Right lobe of liver (tissue), 6 donors: Measurements from ENCODE around the gene CDH2. TPM values are rescaled to one million over a fixed set of nuclear protein-coding genes. Genes with fewer than 3 reads are reported as not detected.

Experiments
- ATAC-seq, 4 donors: fragments of 200-7000 bp; cut with Tn5 transposase; one replicate each; pipeline ENCODE4 v1.9.1; 2020; ENCODE audit warnings: mild to moderate bottlenecking in 4 of 4, moderate library complexity in 4 of 4
- DNase-seq, 3 donors: peaks; one replicate each; pipeline ENCODE4 v3.0.0-alpha.2; 2020
- H3K27ac ChIP-seq, 3 donors: fragments of 200-600 bp; one replicate each; pipeline ENCODE4 v1.8.0; 2022
- H3K27me3 ChIP-seq, 2 donors: fragments of 200-600 bp; one replicate each; pipeline ENCODE4 v1.8.0; 2022
- H3K36me3 ChIP-seq, 4 donors: fragments of 200-600 bp; sonication (generic) in 1 of 4; one replicate each; pipeline versions ENCODE4 v1.5.1 to v1.8.0; 2017 to 2022; ENCODE audit warnings: control low read depth in 1 of 4
- H3K4me1 ChIP-seq, 4 donors: fragments of 200-600 bp; sonication (generic) in 1 of 4; one replicate each; pipeline versions ENCODE4 v1.5.1 to v1.8.0; 2017 to 2022; ENCODE audit warnings: control low read depth in 1 of 4
- H3K4me3 ChIP-seq, 3 donors: fragments of 200-600 bp; one replicate each; pipeline ENCODE4 v1.8.0; 2022
- H3K9me3 ChIP-seq, 4 donors: fragments of 200-600 bp; sonication (generic) in 1 of 4; one replicate each; pipeline versions ENCODE4 v1.5.1 to v1.8.0; 2017 to 2022; ENCODE audit warnings: control low read depth in 1 of 4
- CTCF ChIP-seq, 4 donors: fragments of 200-600 bp in 3 of 4; fragments of 450-650 bp in 1 of 4; IDR thresholded peaks; one replicate each; pipeline versions ENCODE4 v1.5.1 to v1.8.0; 2016 to 2022; ENCODE audit warnings: antibody characterized with exemption in 4 of 4, mild to moderate bottlenecking in 2 of 4
- POLR2A ChIP-seq: fragments of 450-650 bp; IDR thresholded peaks from one replicate; pipeline ENCODE4 v1.6.1; 2017; ENCODE audit warnings: antibody characterized with exemption, mild to moderate bottlenecking
- WGBS: methylation state at CpG from one replicate; pipeline ENCODE4 v1.1.6; 2018; ENCODE audit warnings: low coverage, low lambda C conversion rate; ENCODE audit not compliant: insufficient coverage; ENCODE audit errors: missing lambda C conversion rate; 5-methylcytosine and 5-hydroxymethylcytosine counted together
- intact Hi-C, 2 donors: fragments of 100-400 bp; cut with DNase I; formaldehyde crosslinking; loops; one replicate each; pipeline versions ENCODE4 v1.11.2 to v1.14.1; 2022
- total RNA-seq, 6 experiments: library from RNA; depleted of rRNA in 2 of 6; stranded (reverse); fragments of >200 nt in 2 of 6; fragmentation: NEBNext Ultra II Directional in 3 of 6; extraction: Animal tissue kit (Norgen Biotek cat#: 25700) in 3 of 6; gene quantifications; one replicate each; pipeline versions ENCODE4 v1.1.0 to v1.2.4, GENCODE V29; 2016 to 2023
- donor health status: DM: no; HTN: yes; CAD: no.
- donor health status: DM: no; HTN: no; CAD: no.
- donor health status: DM: no; HTN: no; CAD: no.
- donor health status: DM: no; HTN: yes; CAD: no.
- donor health status: DM: no; HTN: yes; CAD: no.

CDH2 gene
- total RNA-seq, 6 experiments from 2014 or later = 32.3 to 46.8 (median 35.8) TPM

- no peak for DNase-seq
- H3K36me3 ChIP-seq = no peaks in the 10 kb centered on the region
- TF ChIP-seq CTCF (IDR thresholded peaks at IDR 0.05) (no peak), POLR2A (no peak)
- H3K9me3 ChIP-seq = no peaks in the 10 kb centered on the region
- H3K4me3 ChIP-seq = no peak overlapping the region
- no peaks in the 10 kb centered on the region for H3K27me3 ChIP-seq
- intact Hi-C loops = no loop called here
- peak overlapping the region in 1 of 3 donors; percentile 1 for H3K27ac ChIP-seq
- H3K4me1 ChIP-seq = peaks cover 0 to 9% (median 4%) of the 10 kb centered on the region in 4 donors
- peak in 1 of 4 donors; percentile 15 for ATAC-seq
- WGBS = 48% methylated on average over 3 of the region's 3 CpGs
Measured at GRCh38 chr18:28152754-28153153, 24.2 kb downstream of the CDH2 start.

- Histone ChIP-seq H3K27me3 (no peaks in the 10 kb centered on the region), H3K36me3 (no peaks in the 10 kb centered on the region), H3K4me1 (peaks cover 0 to 7% (median 3%) of the 10 kb centered on the region in 4 donors), H3K4me3 (no peak overlapping the region), H3K27ac (peak overlapping the region in 1 of 3 donors; percentile 1), H3K9me3 (no peaks in the 10 kb centered on the region)
- intact Hi-C loops = no loop called here
- WGBS = 78% methylated on average over 4 of the region's 4 CpGs
- DNase-seq = no peak
- TF ChIP-seq POLR2A (no peak), CTCF (IDR thresholded peaks at IDR 0.05) (no peak)
- ATAC-seq = peak in 2 of 4 donors; percentile 20 to 33
Measured at GRCh38 chr18:28152354-28152753, 24.6 kb downstream of the CDH2 start.

GRCh38 chr18:28151434-28151833, 25.5 kb downstream of the CDH2 start:
- no peak for TF ChIP-seq POLR2A
- no peak for TF ChIP-seq CTCF (IDR thresholded peaks at IDR 0.05)
- intact Hi-C loops = no loop called here

GRCh38 chr18:28150925-28151324, 26.0 kb downstream of the CDH2 start:
- Histone ChIP-seq H3K4me1 (peaks cover 0 to 1% (median 0%) of the 10 kb centered on the region in 4 donors), H3K9me3 (no peaks in the 10 kb centered on the region), H3K27me3 (no peaks in the 10 kb centered on the region), H3K4me3 (no peak overlapping the region), H3K27ac (no peak overlapping the region), H3K36me3 (no peaks in the 10 kb centered on the region)
- 78% methylated on average over 1 of the region's 1 CpG for WGBS
- intact Hi-C loops = no loop called here
- ATAC-seq = no peak
- no peak for DNase-seq
- no peak for TF ChIP-seq CTCF (IDR thresholded peaks at IDR 0.05)
- no peak for TF ChIP-seq POLR2A

More at GRCh38 chr18:28151434-28151833, 25.5 kb downstream of the CDH2 start:
- Histone ChIP-seq H3K36me3 (no peaks in the 10 kb centered on the region), H3K27me3 (no peaks in the 10 kb centered on the region), H3K27ac (no peak overlapping the region), H3K4me1 (no peaks in the 10 kb centered on the region), H3K9me3 (no peaks in the 10 kb centered on the region), H3K4me3 (no peak overlapping the region)
- DNase-seq (no peak), ATAC-seq (no peak)
- WGBS = no CpG with 5 or more reads among the region's 1 CpG
